AG09319 (cell line): ENCODE data around the gene SPATA3.

Source experiments
- DNase-seq: peaks from one replicate; pipeline ENCODE4 v3.0.0-alpha.2; 2010; ENCODE audit warnings: low read depth; ENCODE audit errors: extremely low read depth
- TF ChIP-seq, protein P1 (sequence below): IDR thresholded peaks from 2 replicates; pipeline ENCODE4 v1.5.1; 2011; ENCODE audit warnings: low read depth, mild to moderate bottlenecking, inconsistent platforms, low read length, moderate library complexity

The SPATA3 gene

GRCh38 chr2:231037731-231038482, 42.0 kb downstream of the SPATA3 start:
- no peak for DNase-seq
- TF ChIP-seq, protein P1, sequence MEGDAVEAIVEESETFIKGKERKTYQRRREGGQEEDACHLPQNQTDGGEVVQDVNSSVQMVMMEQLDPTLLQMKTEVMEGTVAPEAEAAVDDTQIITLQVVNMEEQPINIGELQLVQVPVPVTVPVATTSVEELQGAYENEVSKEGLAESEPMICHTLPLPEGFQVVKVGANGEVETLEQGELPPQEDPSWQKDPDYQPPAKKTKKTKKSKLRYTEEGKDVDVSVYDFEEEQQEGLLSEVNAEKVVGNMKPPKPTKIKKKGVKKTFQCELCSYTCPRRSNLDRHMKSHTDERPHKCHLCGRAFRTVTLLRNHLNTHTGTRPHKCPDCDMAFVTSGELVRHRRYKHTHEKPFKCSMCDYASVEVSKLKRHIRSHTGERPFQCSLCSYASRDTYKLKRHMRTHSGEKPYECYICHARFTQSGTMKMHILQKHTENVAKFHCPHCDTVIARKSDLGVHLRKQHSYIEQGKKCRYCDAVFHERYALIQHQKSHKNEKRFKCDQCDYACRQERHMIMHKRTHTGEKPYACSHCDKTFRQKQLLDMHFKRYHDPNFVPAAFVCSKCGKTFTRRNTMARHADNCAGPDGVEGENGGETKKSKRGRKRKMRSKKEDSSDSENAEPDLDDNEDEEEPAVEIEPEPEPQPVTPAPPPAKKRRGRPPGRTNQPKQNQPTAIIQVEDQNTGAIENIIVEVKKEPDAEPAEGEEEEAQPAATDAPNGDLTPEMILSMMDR, result no peak

GRCh38 chr2:231038483-231039293, 42.8 kb downstream of the SPATA3 start:
- TF ChIP-seq, protein P1, result no peak
- no peak for DNase-seq

- no peak for DNase-seq
- TF ChIP-seq, protein P1, result no peak
Measured at GRCh38 chr2:231039294-231039664, 43.4 kb downstream of the SPATA3 start.

GRCh38 chr2:231039821-231040364, 44.0 kb downstream of the SPATA3 start:
- TF ChIP-seq, protein P1, result no peak
- DNase-seq, result no peak

DNA sequence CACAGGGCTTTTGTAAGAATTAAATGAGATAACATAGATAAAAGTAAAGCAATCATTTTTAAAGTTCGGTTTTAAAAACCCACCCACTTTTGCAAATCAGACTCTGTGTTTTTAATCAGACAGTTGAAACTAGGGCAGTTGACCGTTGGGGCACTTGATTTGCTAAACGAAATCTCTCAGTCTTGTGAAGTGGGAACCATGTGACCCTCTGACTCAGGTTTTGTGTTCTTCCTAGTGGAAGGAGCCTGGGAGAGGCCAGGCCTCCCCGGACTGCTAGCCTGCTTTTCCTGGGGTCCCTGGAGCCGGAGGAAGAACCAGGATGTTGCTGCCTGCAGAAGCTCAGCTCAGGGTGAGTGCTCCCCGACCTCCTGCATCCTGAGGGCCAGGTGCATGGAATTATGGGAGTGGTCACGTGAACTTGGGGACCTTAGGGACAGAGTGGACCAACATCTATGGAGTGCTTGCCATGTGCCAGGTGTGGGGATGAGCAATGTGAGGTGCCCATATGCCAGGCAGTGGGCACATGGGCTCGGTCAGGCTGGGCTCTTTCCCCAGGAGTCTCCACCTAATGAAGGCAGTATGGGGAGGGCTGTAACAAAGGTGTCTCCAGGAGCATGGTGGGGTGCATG, 45.3 kb downstream of the SPATA3 start:
- DNase-seq, result no peak
- TF ChIP-seq, protein P1, result no peak

DNA sequence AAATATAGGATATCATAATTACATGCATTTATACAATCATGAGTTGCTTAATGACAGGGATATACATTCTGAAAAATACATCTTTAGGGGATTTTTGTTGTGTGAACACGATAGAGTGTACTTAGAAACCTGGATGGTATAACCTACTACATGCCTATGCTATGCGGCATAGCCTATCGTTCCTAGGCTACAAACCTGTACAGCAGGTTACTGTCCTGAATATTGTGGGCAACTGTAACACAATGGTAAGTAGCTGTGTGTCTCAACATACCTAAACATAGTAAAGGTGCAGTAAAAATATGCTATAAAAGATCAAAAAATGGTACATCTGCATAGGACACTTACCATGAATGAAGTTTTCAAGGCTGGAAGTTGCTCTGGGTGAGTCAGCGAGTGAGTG, 47.9 kb downstream of the SPATA3 start:
- TF ChIP-seq, protein P1, result no peak
- no peak for DNase-seq

- no peak for DNase-seq
- TF ChIP-seq, protein P1, result no peak
Measured at GRCh38 chr2:231046916-231047273, 51.0 kb downstream of the SPATA3 start.
